Measurements from ENCODE around the gene CSF1R. TPM values are rescaled to one million over a fixed set of nuclear protein-coding genes. Genes with fewer than 3 reads are reported as not detected.

The CSF1R gene
- total and polyA plus RNA-seq, 2 of the 4 experiments (the other 2 are of a cell fraction) = 0.14 to 0.36 TPM

DNA sequence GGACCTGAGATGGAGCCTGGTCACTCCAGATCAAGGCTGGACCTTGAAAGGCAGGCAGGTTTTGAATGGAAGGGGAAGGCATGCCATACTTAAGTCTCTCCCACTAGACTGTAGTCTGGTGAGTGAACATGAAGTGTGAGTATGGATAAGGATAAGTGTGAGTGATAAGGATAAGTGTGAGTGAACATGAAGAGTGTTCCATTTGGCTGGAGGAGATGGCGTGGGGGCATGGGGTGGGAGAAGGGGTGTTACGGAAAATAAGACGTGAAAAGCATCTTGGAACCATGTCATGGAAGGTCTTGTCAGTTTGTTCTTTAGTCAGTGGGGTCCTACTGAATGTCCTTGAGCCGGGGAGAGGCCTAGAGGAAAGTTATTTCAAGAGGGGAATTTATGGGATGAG lies 53.0 kb downstream of the CSF1R start:
- no TSS peak for BruUV-seq (replicated peaks)
- CTCF ChIA-PET = no interaction called here
- Histone ChIP-seq H3K18ac (ENCODE audit: low read depth, low read length) (no peak overlapping the region), H3K27me3 (ENCODE audit: control insufficient read depth, insufficient read depth, low read length) (no peaks in the 10 kb centered on the region), H2BK20ac (ENCODE audit: low read depth, low read length) (no peak overlapping the region), H3K14ac (replicated peaks; ENCODE audit: low read depth, low read length) (no peak overlapping the region), H3K4me1 (ENCODE audit: control insufficient read depth, insufficient read depth, low read length) (0 out of 2 replicates have a peak, but pooled peaks cover 4% of the 10 kb centered on the region), H3K4me3 (ENCODE audit: insufficient read depth, low read depth, low read length) (no peak overlapping the region), H3K9me3 (ENCODE audit: control insufficient read depth, insufficient read depth, low read length) (no peaks in the 10 kb centered on the region), H2AFZ (replicated peaks; ENCODE audit: low read length, poor library complexity) (no peak overlapping the region), H4K91ac (ENCODE audit: insufficient read depth, low read depth, low read length) (no peak overlapping the region), H4K20me1 (ENCODE audit: insufficient read depth, low read length) (no peaks in the 10 kb centered on the region), H3K56ac (ENCODE audit: extremely low read depth, insufficient read depth, low read length) (no peak overlapping the region), H3K23ac (ENCODE audit: low read depth, low read length) (no peak overlapping the region), H3K4me2 (ENCODE audit: low read depth, low read length) (no peak overlapping the region), H3K4ac (ENCODE audit: low read depth, low read length) (no peak overlapping the region), H4K8ac (ENCODE audit: low read depth in 2 of 2, low read length in 2 of 2) (no peak overlapping the region), H4K5ac (ENCODE audit: low read depth, low read length) (no peak overlapping the region), H2BK5ac (ENCODE audit: low read depth, low read length, poor library complexity, severe bottlenecking) (no peak overlapping the region), H3K27ac (ENCODE audit: insufficient read depth, low read length) (no peak overlapping the region), H3K9me1 (ENCODE audit: insufficient read depth, low read length) (peaks cover 9% of the 10 kb centered on the region; the same call in 1 of the 2 replicates), H3K36me3 (ENCODE audit: control insufficient read depth, insufficient read depth, low read length) (peaks cover 44% of the 10 kb centered on the region), H3K9ac (ENCODE audit: low read depth, low read length) (no peak overlapping the region), H2BK15ac (ENCODE audit: low read depth, low read length) (no peak overlapping the region), H2AK5ac (ENCODE audit: low read depth, low read length) (no peak overlapping the region), H2BK120ac (ENCODE audit: low read depth, low read length) (no peak overlapping the region), H2AK9ac (replicated peaks; ENCODE audit: low read depth, low read length, poor library complexity) (no peak overlapping the region), H3K79me1 (ENCODE audit: low read depth in 1 of 2, low read length in 2 of 2) (peaks cover 3 to 53% of the 10 kb centered on the region in 2 experiments; a peak in 3 of 4 replicates)
- POLR2A ChIA-PET (ENCODE audit: unreplicated experiment) = no interaction called here
- DNase-seq (no peak), ATAC-seq (ENCODE audit: low read depth) (no peak)
- TF ChIP-seq, protein P1, sequence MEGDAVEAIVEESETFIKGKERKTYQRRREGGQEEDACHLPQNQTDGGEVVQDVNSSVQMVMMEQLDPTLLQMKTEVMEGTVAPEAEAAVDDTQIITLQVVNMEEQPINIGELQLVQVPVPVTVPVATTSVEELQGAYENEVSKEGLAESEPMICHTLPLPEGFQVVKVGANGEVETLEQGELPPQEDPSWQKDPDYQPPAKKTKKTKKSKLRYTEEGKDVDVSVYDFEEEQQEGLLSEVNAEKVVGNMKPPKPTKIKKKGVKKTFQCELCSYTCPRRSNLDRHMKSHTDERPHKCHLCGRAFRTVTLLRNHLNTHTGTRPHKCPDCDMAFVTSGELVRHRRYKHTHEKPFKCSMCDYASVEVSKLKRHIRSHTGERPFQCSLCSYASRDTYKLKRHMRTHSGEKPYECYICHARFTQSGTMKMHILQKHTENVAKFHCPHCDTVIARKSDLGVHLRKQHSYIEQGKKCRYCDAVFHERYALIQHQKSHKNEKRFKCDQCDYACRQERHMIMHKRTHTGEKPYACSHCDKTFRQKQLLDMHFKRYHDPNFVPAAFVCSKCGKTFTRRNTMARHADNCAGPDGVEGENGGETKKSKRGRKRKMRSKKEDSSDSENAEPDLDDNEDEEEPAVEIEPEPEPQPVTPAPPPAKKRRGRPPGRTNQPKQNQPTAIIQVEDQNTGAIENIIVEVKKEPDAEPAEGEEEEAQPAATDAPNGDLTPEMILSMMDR (conservative IDR thresholded peaks at IDR 0.05; ENCODE audit: low read depth, low read length) = no peak
- TF ChIP-seq NFE2L2 (IDR thresholded peaks at IDR 0.05; ENCODE audit: low read depth, low read length) (no peak), MAFK (IDR thresholded peaks at IDR 0.05; ENCODE audit: low read depth, low read length) (no peak), BHLHE40 (IDR thresholded peaks at IDR 0.05; ENCODE audit: low read depth, low read length) (no peak), MAZ (IDR thresholded peaks at IDR 0.05; ENCODE audit: borderline replicate concordance, low read depth, low read length) (no peak), POLR2A (IDR thresholded peaks at IDR 0.05; ENCODE audit: low read depth, low read length) (no peak), RFX5 (IDR thresholded peaks at IDR 0.05; ENCODE audit: low read depth, low read length) (no peak), SMC3 (IDR thresholded peaks at IDR 0.05; ENCODE audit: low read depth, low read length) (no peak), RCOR1 (IDR thresholded peaks at IDR 0.05; ENCODE audit: insufficient replicate concordance, low read length) (no peak)
- TF ChIP-seq, protein P2, sequence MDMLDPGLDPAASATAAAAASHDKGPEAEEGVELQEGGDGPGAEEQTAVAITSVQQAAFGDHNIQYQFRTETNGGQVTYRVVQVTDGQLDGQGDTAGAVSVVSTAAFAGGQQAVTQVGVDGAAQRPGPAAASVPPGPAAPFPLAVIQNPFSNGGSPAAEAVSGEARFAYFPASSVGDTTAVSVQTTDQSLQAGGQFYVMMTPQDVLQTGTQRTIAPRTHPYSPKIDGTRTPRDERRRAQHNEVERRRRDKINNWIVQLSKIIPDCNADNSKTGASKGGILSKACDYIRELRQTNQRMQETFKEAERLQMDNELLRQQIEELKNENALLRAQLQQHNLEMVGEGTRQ (IDR thresholded peaks at IDR 0.05; ENCODE audit: low read depth, low read length) = no peak
- TF ChIP-seq, protein P3, sequence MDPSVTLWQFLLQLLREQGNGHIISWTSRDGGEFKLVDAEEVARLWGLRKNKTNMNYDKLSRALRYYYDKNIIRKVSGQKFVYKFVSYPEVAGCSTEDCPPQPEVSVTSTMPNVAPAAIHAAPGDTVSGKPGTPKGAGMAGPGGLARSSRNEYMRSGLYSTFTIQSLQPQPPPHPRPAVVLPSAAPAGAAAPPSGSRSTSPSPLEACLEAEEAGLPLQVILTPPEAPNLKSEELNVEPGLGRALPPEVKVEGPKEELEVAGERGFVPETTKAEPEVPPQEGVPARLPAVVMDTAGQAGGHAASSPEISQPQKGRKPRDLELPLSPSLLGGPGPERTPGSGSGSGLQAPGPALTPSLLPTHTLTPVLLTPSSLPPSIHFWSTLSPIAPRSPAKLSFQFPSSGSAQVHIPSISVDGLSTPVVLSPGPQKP (IDR thresholded peaks at IDR 0.05; ENCODE audit: borderline replicate concordance, low read depth, low read length) = no peak
- 82 to 100% methylated on average over 1 to 4 of the region's 4 CpGs for WGBS, 2 experiments (ENCODE audit: extremely low coverage in 2 of 2, insufficient read length in 1 of 2)
- in situ Hi-C loops (cut with MboI; ENCODE audit: low sequenced_read_pairs) = no loop called here
- intact Hi-C loops (cut with micrococcal nuclease) = loop anchor here (10.0 kb wide), 1 partner anchor 181 kb away; no protein-coding TSS in a partner anchor
- dilution Hi-C loops (cut with HindIII; ENCODE audit: low sequenced_read_pairs, unreplicated experiment) = no loop called here
